ACC112 (cell line): ENCODE results near the gene MACROD2.

ENCODE experiments used
- H2AFZ ChIP-seq: fragments of 200-600 bp; sonication (generic); one replicate; pipeline ENCODE4 v1.6.0; 2017; ENCODE audit warnings: antibody characterized with exemption, low read length; ENCODE audit not compliant: unreplicated experiment
- H3K27ac ChIP-seq: fragments of 200-600 bp; sonication (generic); 2 replicates; pipeline ENCODE4 v1.5.1; 2014; ENCODE audit warnings: low read depth, mild to moderate bottlenecking, antibody characterized with exemption, low read length, moderate library complexity
- H3K27me3 ChIP-seq: fragments of 200-600 bp; sonication (generic); 2 replicates; pipeline ENCODE4 v1.6.1; 2014; ENCODE audit warnings: mild to moderate bottlenecking, antibody characterized with exemption, low read length, moderate library complexity, mixed read lengths; ENCODE audit not compliant: insufficient read depth
- H3K36me3 ChIP-seq: fragments of 200-600 bp; sonication (generic); 2 replicates; pipeline ENCODE4 v1.6.1; 2016; ENCODE audit warnings: mild to moderate bottlenecking, antibody characterized with exemption, low read length, moderate library complexity, mixed read lengths; ENCODE audit not compliant: insufficient read depth
- H3K4me1 ChIP-seq: fragments of 200-600 bp; sonication (generic); one replicate; pipeline ENCODE4 v1.6.1; 2016; ENCODE audit warnings: low read length, mixed read lengths; ENCODE audit not compliant: insufficient read depth, unreplicated experiment, control insufficient read depth
- H3K4me3 ChIP-seq: fragments of 200-600 bp; sonication (generic); 2 replicates; pipeline ENCODE4 v1.5.1; 2014; ENCODE audit warnings: mild to moderate bottlenecking, low read depth, low read length
- H3K79me2 ChIP-seq: fragments of 200-600 bp; sonication (generic); one replicate; pipeline ENCODE4 v1.6.0; 2016; ENCODE audit warnings: low read length; ENCODE audit not compliant: control insufficient read depth, unreplicated experiment, insufficient read depth

Gene MACROD2

DNA sequence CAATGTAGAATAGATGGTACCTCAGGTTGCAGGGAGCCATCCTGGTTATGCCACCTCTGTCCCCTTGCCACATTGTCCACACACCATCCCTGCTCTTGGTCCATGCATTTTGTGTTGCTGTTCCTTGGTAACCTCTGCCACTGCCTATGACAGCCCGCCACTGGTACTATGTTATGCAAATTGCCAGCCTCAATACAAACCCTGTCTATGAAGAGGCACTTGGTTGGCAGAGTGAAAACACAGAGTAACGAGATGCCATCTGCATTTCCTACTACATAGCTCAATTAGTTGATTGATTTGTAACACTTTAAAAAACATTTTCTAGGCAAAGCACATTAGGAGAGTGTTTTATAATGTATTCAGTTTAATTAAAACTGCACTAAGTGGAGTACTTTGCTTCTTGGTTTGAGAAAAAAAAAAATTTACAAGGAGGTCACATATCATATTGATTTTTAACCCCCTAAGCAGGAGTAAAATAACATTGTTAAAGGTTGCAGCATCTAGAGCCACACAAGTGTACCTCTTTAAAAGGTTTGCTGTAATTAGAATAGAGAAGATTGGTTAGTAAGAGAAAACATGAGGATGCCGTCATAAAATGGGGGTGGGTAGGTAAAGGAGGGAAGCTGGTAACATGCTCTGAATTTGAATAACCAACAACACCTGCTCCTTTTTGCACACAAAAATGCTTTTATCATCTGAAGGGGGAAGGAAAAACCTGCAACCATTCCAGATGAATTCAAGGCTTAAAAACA is 1760.9 kb downstream of the MACROD2 start:
- H3K27me3 ChIP-seq = no peaks in the 10 kb centered on the region
- H3K27ac ChIP-seq = no peak overlapping the region
- no peak overlapping the region for H2AFZ ChIP-seq
- no peaks in the 10 kb centered on the region for H3K79me2 ChIP-seq
- H3K36me3 ChIP-seq = no peaks in the 10 kb centered on the region
- no peak overlapping the region for H3K4me3 ChIP-seq
- H3K4me1 ChIP-seq = no peaks in the 10 kb centered on the region

DNA sequence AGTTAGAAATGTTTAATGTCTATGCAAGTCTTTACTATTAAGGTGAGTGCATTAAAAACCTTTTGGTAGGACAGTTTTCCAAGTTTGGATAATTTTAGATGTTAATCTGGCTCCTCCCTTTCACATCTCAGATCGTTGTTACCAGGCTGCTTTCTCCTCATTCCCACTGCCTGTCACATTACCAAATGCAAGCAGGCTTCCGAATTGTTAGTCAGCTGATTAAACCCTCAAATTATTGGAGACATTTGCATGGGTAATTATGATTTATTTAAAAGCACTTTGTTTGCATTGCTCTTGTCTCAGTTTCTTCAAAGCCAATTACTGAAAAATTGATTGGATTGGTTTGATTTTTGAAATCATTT is 1761.4 kb downstream of the MACROD2 start:
- no peaks in the 10 kb centered on the region for H3K79me2 ChIP-seq
- H3K27me3 ChIP-seq = no peaks in the 10 kb centered on the region
- H3K4me1 ChIP-seq = no peaks in the 10 kb centered on the region
- no peaks in the 10 kb centered on the region for H3K36me3 ChIP-seq
- H3K27ac ChIP-seq = no peak overlapping the region
- no peak overlapping the region for H2AFZ ChIP-seq
- H3K4me3 ChIP-seq = no peak overlapping the region

DNA sequence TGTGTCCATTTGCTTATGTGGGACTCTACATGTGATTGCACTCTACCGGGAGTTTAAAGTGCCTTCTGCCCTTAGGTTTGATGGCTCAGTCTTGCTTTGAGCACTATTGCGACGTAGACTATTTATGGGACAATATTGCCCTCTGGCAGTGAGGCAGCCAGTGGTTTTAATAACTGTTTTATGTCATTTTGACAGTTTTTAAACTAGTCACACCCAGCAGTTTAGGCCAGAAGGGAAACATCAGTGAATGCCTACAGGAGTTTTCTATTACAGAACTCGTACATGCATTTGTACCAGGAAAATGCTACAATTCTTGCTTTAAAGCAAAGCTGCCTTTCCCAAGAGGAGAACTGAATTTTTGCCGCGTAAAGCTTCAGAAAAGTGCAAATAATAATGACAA is 1764.3 kb downstream of the MACROD2 start:
- no peaks in the 10 kb centered on the region for H3K79me2 ChIP-seq
- no peaks in the 10 kb centered on the region for H3K36me3 ChIP-seq
- no peak overlapping the region for H3K4me3 ChIP-seq
- no peak overlapping the region for H3K27ac ChIP-seq
- H3K27me3 ChIP-seq = no peaks in the 10 kb centered on the region
- no peak overlapping the region for H2AFZ ChIP-seq
- peaks cover 4% of the 10 kb centered on the region for H3K4me1 ChIP-seq

DNA sequence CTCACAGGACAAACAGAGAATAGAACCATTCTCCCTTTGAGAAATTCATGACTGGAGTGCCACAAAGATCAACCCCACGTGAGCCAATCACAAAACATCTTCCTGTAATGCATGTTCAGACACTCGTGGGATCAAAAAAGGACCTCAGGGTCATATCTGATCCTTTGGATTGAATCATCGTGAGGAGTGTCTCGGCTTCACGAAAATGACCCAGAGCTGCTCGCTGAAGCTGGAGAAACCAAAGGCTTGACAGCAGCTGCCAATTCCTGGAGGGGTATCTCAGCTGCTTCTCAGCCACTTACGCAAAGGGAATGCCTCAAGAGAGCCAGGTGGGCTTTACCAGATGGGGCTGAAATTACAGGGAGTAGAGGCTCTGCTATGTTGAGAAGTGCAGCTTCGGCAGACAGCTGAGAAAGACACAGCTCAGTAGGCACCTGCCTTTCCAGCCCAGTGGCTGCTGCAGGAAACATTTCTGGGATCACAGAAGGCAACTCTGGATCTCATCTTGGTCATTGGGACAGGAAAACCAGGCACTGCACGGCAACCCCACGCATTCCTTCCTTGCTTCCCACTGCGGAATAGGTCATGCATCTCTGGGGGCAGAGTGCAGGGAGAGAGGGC is 1764.8 kb downstream of the MACROD2 start:
- Histone ChIP-seq H2AFZ (no peak overlapping the region), H3K79me2 (no peaks in the 10 kb centered on the region), H3K27ac (no peak overlapping the region), H3K4me1 (peaks cover 4% of the 10 kb centered on the region), H3K4me3 (no peak overlapping the region), H3K27me3 (no peaks in the 10 kb centered on the region), H3K36me3 (no peaks in the 10 kb centered on the region)

DNA sequence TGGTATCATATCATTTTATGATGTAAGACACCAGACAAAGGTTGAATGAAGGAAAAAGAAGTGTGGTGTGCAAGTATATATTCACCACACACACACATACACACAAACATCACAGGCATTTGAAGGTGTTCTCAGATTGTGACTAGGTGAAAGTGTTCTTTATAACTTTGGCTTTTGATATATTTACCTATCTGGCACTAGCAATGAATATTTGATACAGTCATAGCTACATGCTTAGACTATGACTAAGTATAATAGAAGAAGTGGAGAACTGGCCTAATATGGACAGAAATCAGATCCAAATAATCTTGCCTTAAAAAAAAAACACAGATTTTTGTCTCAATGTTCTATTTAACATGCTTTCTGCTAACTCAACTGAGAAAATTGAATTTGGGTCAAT is 1768.0 kb downstream of the MACROD2 start:
- Histone ChIP-seq H3K4me1 (peaks cover 4% of the 10 kb centered on the region), H3K4me3 (no peak overlapping the region), H3K27ac (no peak overlapping the region), H3K36me3 (no peaks in the 10 kb centered on the region), H3K79me2 (no peaks in the 10 kb centered on the region), H2AFZ (no peak overlapping the region), H3K27me3 (no peaks in the 10 kb centered on the region)

GRCh38 chr20:15767586-15767985 is 1772.3 kb downstream of the MACROD2 start:
- no peak overlapping the region for H2AFZ ChIP-seq
- no peaks in the 10 kb centered on the region for H3K27me3 ChIP-seq
- H3K36me3 ChIP-seq = no peaks in the 10 kb centered on the region
- no peak overlapping the region for H3K27ac ChIP-seq
- no peak overlapping the region for H3K4me3 ChIP-seq
- H3K79me2 ChIP-seq = no peaks in the 10 kb centered on the region
- H3K4me1 ChIP-seq = peaks cover 4% of the 10 kb centered on the region

GRCh38 chr20:15767999-15768741 is 1772.9 kb downstream of the MACROD2 start:
- Histone ChIP-seq H3K27me3 (no peaks in the 10 kb centered on the region), H3K4me3 (no peak overlapping the region), H2AFZ (no peak overlapping the region), H3K79me2 (no peaks in the 10 kb centered on the region), H3K27ac (no peak overlapping the region), H3K4me1 (peaks cover 4% of the 10 kb centered on the region), H3K36me3 (no peaks in the 10 kb centered on the region)

DNA sequence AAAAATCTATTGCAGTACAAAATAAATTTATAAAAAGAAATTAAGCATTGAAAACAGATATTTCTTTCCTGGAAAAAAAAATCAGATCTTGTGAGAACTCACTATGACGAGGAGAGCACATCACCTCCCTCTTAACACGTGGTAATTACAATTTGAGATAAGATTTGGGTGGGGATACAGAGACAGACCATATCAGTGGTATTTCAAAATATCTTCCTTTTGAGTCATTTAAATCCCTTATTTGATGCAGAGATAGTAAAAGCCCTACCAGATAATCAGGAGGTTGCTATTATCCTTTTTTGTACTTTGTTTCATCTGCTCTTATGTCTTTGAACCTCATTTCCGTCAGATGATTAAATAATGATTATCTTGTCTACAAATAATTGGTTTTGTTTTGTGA is 1777.5 kb downstream of the MACROD2 start:
- H3K27me3 ChIP-seq = 0 out of 2 replicates have a peak, but pooled peaks cover 4% of the 10 kb centered on the region
- H3K4me1 ChIP-seq = no peaks in the 10 kb centered on the region
- no peak overlapping the region for H3K27ac ChIP-seq
- H3K36me3 ChIP-seq = no peaks in the 10 kb centered on the region
- no peaks in the 10 kb centered on the region for H3K79me2 ChIP-seq
- H3K4me3 ChIP-seq = no peak overlapping the region
- no peak overlapping the region for H2AFZ ChIP-seq

GRCh38 chr20:15774926-15775325 is 1779.6 kb downstream of the MACROD2 start:
- Histone ChIP-seq H3K4me3 (no peak overlapping the region), H3K4me1 (no peaks in the 10 kb centered on the region), H3K79me2 (no peaks in the 10 kb centered on the region), H3K36me3 (no peaks in the 10 kb centered on the region), H3K27ac (no peak overlapping the region), H2AFZ (no peak overlapping the region), H3K27me3 (0 out of 2 replicates have a peak, but pooled peaks cover 4% of the 10 kb centered on the region)

DNA sequence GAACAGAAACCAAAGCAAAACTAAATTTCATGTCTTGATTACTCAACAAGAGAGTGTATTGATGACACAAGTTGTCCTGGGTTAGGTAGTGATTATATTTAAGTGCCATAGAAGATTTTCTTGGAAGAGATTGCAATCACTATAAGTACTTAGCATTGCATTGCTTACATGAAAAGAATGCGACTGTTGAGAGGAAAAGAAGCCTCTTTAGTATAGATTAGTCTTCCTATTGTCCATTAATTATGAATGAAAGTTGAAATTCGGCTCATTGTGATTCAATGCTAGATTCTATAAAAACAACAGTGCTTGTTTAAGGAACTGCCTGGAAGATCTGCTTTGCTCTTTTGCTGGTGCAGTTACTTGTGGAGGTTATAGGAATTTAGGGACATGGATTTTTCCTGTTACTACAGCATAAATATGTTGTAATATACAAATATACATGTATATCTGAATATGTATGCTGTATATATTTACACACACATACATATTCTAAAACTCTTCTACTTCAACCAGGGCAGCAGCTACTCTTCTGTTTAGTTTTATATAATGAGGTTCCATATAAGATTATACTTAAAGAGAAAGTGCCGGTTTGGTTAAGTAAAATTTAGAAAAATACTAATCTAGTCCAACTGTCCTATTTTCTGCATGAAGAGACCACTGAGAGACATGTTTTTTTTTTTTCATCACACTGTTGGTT is 1781.6 kb downstream of the MACROD2 start:
- Histone ChIP-seq H3K27ac (no peak overlapping the region), H3K36me3 (no peaks in the 10 kb centered on the region), H3K27me3 (0 out of 2 replicates have a peak, but pooled peaks cover 4% of the 10 kb centered on the region), H3K4me1 (no peaks in the 10 kb centered on the region), H3K4me3 (no peak overlapping the region), H2AFZ (no peak overlapping the region), H3K79me2 (no peaks in the 10 kb centered on the region)
